Esophagus squamous epithelium (tissue), 5 donors: ENCODE results near the gene SPEG. TPM values are rescaled to one million over a fixed set of nuclear protein-coding genes. Genes with fewer than 3 reads are reported as not detected.

Experiments used
- DNase-seq: peaks from one replicate; lab custom pipeline; 2025; lab: John Stamatoyannopoulos, UW
- H3K27ac ChIP-seq, 4 donors: fragments of 200-600 bp; sonication (generic); one replicate each; pipeline ENCODE4 v1.5.1; 2016 to 2019; ENCODE audit warnings: mild to moderate bottlenecking in 1 of 4
- H3K27me3 ChIP-seq, 4 donors: fragments of 200-600 bp; sonication (generic); 1 replicate in 3 of 4; 2 replicates in 1 of 4; pipeline versions ENCODE4 v1.5.1 to v1.6.0; 2017 to 2021; ENCODE audit warnings: antibody characterized with exemption in 1 of 4
- H3K36me3 ChIP-seq, 3 donors: fragments of 200-600 bp; sonication (generic); one replicate each; pipeline ENCODE4 v1.5.1; 2016 to 2019
- H3K4me1 ChIP-seq, 3 donors: fragments of 200-600 bp; sonication (generic); one replicate each; pipeline ENCODE4 v1.5.1; 2017 to 2019
- H3K4me3 ChIP-seq, 4 donors: fragments of 200-600 bp; sonication (generic); 1 replicate in 3 of 4; 2 replicates in 1 of 4; pipeline ENCODE4 v1.5.1; 2016 to 2019; ENCODE audit warnings: mild to moderate bottlenecking in 2 of 4, moderate library complexity in 1 of 4
- H3K9me3 ChIP-seq, 3 donors: fragments of 200-600 bp; sonication (generic); one replicate each; pipeline ENCODE4 v1.5.1; 2016 to 2019
- CTCF ChIP-seq, 6 experiments: fragments of 450-650 bp in 4 of 6; fragments of 200-600 bp in 2 of 6; sonication (generic) in 2 of 6; IDR thresholded peaks; one replicate each; pipeline ENCODE4 v1.5.1; 2016 to 2019; ENCODE audit warnings: antibody characterized with exemption in 6 of 6, mild to moderate bottlenecking in 4 of 6, moderate library complexity in 4 of 6
- POLR2A ChIP-seq, 4 donors: fragments of 450-650 bp; IDR thresholded peaks; one replicate each; pipeline ENCODE4 v1.6.1; 2017; ENCODE audit warnings: antibody characterized with exemption in 4 of 4, mild to moderate bottlenecking in 4 of 4, moderate library complexity in 3 of 4
- WGBS, 2 donors: methylation state at CpG; one replicate each; pipeline ENCODE4 v1.1.5; 2018; 5-methylcytosine and 5-hydroxymethylcytosine counted together
- intact Hi-C: fragments of 100-400 bp; cut with DNase I; formaldehyde crosslinking; loops from one replicate; pipeline ENCODE4 v1.15.0; 2022
- total RNA-seq, 4 donors: library from RNA; depleted of rRNA; stranded (reverse); fragments of >200 nt; gene quantifications; one replicate each; pipeline ENCODE4 v1.1.0, GENCODE V29; 2016
- donor health status: DM: yes; HTN: yes; CAD: no.

The SPEG gene
- total RNA-seq, 4 donors from 2014 or later: 3.8 to 29.0 (median 5.0) TPM

- Histone ChIP-seq H3K27me3 (peaks cover 13 to 70% (median 16%) of the 10 kb centered on the region in 4 donors), H3K27ac (peak overlapping the region in 1 of 4 donors; percentile 58), H3K9me3 (no peaks in the 10 kb centered on the region), H3K4me3 (no peak overlapping the region), H3K4me1 (peaks cover 14 to 24% (median 16%) of the 10 kb centered on the region in 3 donors), H3K36me3 (no peaks in the 10 kb centered on the region)
- 58 to 89% methylated on average over 6 to 8 of the region's 17 CpGs for WGBS, 2 donors
- TF ChIP-seq CTCF (IDR thresholded peaks at IDR 0.05) (no peak), POLR2A (IDR thresholded peaks at IDR 0.05) (no peak)
- DNase-seq: no peak
- intact Hi-C loops: no loop called here
These were observed 48.2 kb downstream of the SPEG start for GRCh38 chr2:219482674-219483405.

DNA sequence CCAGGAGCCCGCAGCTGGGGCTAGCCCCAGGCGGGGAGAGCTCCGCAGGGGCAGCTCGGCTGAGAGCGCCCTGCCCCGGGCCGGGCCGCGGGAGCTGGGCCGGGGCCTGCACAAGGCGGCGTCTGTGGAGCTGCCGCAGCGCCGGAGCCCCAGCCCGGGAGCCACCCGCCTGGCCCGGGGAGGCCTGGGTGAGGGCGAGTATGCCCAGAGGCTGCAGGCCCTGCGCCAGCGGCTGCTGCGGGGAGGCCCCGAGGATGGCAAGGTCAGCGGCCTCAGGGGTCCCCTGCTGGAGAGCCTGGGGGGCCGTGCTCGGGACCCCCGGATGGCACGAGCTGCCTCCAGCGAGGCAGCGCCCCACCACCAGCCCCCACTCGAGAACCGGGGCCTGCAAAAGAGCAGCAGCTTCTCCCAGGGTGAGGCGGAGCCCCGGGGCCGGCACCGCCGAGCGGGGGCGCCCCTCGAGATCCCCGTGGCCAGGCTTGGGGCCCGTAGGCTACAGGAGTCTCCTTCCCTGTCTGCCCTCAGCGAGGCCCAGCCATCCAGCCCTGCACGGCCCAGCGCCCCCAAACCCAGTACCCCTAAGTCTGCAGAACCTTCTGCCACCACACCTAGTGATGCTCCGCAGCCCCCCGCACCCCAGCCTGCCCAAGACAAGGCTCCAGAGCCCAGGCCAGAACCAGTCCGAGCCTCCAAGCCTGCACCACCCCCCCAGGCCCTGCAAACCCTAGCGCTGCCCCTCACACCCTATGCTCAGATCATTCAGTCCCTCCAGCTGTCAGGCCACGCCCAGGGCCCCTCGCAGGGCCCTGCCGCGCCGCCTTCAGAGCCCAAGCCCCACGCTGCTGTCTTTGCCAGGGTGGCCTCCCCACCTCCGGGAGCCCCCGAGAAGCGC lies 49.1 kb downstream of the SPEG start:
- peaks cover 14 to 24% (median 16%) of the 10 kb centered on the region in 3 donors for H3K4me1 ChIP-seq
- DNase-seq: no peak
- peak overlapping the region in 2 of 4 donors; percentile 34 to 58 for H3K27ac ChIP-seq
- no peak for TF ChIP-seq CTCF (IDR thresholded peaks at IDR 0.05)
- TF ChIP-seq POLR2A (IDR thresholded peaks at IDR 0.05): no peak
- no peaks in the 10 kb centered on the region for H3K9me3 ChIP-seq
- peak overlapping the region in 2 of 4 donors; percentile 30 to 57 for H3K4me3 ChIP-seq
- H3K36me3 ChIP-seq: no peaks in the 10 kb centered on the region
- intact Hi-C loops: no loop called here
- WGBS, 2 donors: 4 to 13% methylated on average over 3 to 10 of the region's 58 CpGs
- peaks cover 13 to 78% (median 16%) of the 10 kb centered on the region in 4 donors for H3K27me3 ChIP-seq

DNA sequence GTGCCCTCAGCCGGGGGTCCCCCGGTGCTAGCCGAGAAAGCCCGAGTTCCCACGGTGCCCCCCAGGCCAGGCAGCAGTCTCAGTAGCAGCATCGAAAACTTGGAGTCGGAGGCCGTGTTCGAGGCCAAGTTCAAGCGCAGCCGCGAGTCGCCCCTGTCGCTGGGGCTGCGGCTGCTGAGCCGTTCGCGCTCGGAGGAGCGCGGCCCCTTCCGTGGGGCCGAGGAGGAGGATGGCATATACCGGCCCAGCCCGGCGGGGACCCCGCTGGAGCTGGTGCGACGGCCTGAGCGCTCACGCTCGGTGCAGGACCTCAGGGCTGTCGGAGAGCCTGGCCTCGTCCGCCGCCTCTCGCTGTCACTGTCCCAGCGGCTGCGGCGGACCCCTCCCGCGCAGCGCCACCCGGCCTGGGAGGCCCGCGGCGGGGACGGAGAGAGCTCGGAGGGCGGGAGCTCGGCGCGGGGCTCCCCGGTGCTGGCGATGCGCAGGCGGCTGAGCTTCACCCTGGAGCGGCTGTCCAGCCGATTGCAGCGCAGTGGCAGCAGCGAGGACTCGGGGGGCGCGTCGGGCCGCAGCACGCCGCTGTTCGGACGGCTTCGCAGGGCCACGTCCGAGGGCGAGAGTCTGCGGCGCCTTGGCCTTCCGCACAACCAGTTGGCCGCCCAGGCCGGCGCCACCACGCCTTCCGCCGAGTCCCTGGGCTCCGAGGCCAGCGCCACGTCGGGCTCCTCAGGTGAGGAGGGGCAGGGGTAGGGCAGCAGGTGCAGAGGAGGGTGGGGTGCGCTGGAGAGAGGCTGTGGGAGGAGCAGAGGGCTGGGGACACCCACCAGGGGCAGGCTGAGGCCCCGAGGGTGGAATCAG lies 49.9 kb downstream of the SPEG start:
- Histone ChIP-seq H3K9me3 (no peaks in the 10 kb centered on the region), H3K36me3 (no peaks in the 10 kb centered on the region), H3K4me1 (peaks cover 14 to 24% (median 16%) of the 10 kb centered on the region in 3 donors), H3K27me3 (peaks cover 13 to 86% (median 16%) of the 10 kb centered on the region in 4 donors), H3K4me3 (peak overlapping the region in 2 of 4 donors; percentile 30 to 57), H3K27ac (peak overlapping the region in 2 of 4 donors; percentile 34 to 58)
- TF ChIP-seq CTCF (IDR thresholded peaks at IDR 0.05): no peak
- no peak for TF ChIP-seq POLR2A (IDR thresholded peaks at IDR 0.05)
- no CpG with 5 or more reads among the region's 89 CpGs for WGBS, 2 donors
- intact Hi-C loops: no loop called here
- DNase-seq: no peak

- peak overlapping the region in 2 of 4 donors; percentile 34 to 58 for H3K27ac ChIP-seq
These were observed 50.5 kb downstream of the SPEG start for GRCh38 chr2:219485201-219485580.

More at GRCh38 chr2:219485201-219485580, 50.5 kb downstream of the SPEG start:
- Histone ChIP-seq H3K4me3 (peak overlapping the region in 2 of 4 donors; percentile 30 to 57), H3K27me3 (peaks cover 13 to 91% (median 16%) of the 10 kb centered on the region in 4 donors), H3K9me3 (no peaks in the 10 kb centered on the region), H3K4me1 (peaks cover 14 to 24% (median 16%) of the 10 kb centered on the region in 3 donors), H3K36me3 (no peaks in the 10 kb centered on the region)
- intact Hi-C loops: no loop called here
- WGBS, 2 donors: 61 to 80% methylated on average over 1 to 5 of the region's 12 CpGs
- TF ChIP-seq CTCF (IDR thresholded peaks at IDR 0.05) (no peak), POLR2A (IDR thresholded peaks at IDR 0.05) (no peak)
- no peak for DNase-seq
